Loucy (cell line): ENCODE measurements around the gene CD58.

Source experiments
- H2AFZ ChIP-seq: fragments of 200-600 bp; sonication (generic); 2 replicates; pipeline ENCODE4 v1.6.0; 2016; ENCODE audit warnings: antibody characterized with exemption, mild to moderate bottlenecking, low read length, moderate library complexity
- H3F3A ChIP-seq: fragments of 200-600 bp; 2 replicates; pipeline ENCODE4 v1.6.0; 2016; ENCODE audit warnings: antibody characterized with exemption, low read depth, mild to moderate bottlenecking
- H3K27me3 ChIP-seq: fragments of 200-600 bp; sonication (generic); 2 replicates; pipeline ENCODE4 v1.6.1; 2014; ENCODE audit warnings: low read length, mild to moderate bottlenecking; ENCODE audit not compliant: insufficient read depth, poor library complexity, severe bottlenecking
- H3K36me3 ChIP-seq: fragments of 200-600 bp; sonication (generic); 2 replicates; pipeline ENCODE4 v1.6.1; 2016; ENCODE audit warnings: low read length; ENCODE audit not compliant: insufficient read depth
- H3K4me1 ChIP-seq: fragments of 200-600 bp; sonication (generic); 2 replicates; pipeline ENCODE4 v1.5.1; 2014; ENCODE audit warnings: low read length, mild to moderate bottlenecking; ENCODE audit not compliant: insufficient read depth, poor library complexity, severe bottlenecking
- H3K4me2 ChIP-seq: fragments of 200-600 bp; sonication (generic); 2 replicates; pipeline ENCODE4 v1.6.0; 2014; ENCODE audit warnings: antibody characterized with exemption, low read length, low read depth, mild to moderate bottlenecking; ENCODE audit not compliant: poor library complexity, severe bottlenecking
- H3K4me3 ChIP-seq: fragments of 200-600 bp; sonication (generic); 2 replicates; pipeline ENCODE4 v1.5.1; 2014; ENCODE audit warnings: low read length, mild to moderate bottlenecking, mixed read lengths; ENCODE audit not compliant: poor library complexity, severe bottlenecking
- H3K79me2 ChIP-seq: fragments of 200-600 bp; sonication (generic); 2 replicates; pipeline ENCODE4 v1.6.1; 2014; ENCODE audit warnings: low read length; ENCODE audit not compliant: insufficient read depth
- H3K9ac ChIP-seq: fragments of 200-600 bp; sonication (generic); 2 replicates; pipeline ENCODE4 v1.6.0; 2014; ENCODE audit warnings: mild to moderate bottlenecking, low read depth, low read length, moderate library complexity; ENCODE audit not compliant: poor library complexity, severe bottlenecking
- H3K9me2 ChIP-seq: fragments of 200-600 bp; sonication (generic); replicated peaks from 2 replicates; pipeline ENCODE4 v1.6.1; 2016; ENCODE audit warnings: low read depth, low read length, mixed read lengths
- H3K9me3 ChIP-seq: fragments of 200-600 bp; sonication (generic); 2 replicates; pipeline ENCODE4 v1.6.1; 2014; ENCODE audit warnings: mild to moderate bottlenecking, antibody characterized with exemption, low read length, low read depth; ENCODE audit not compliant: insufficient read depth
- H4K20me1 ChIP-seq: fragments of 200-600 bp; sonication (generic); 2 replicates; pipeline ENCODE4 v1.6.0; 2014; ENCODE audit warnings: antibody characterized with exemption, low read length, mild to moderate bottlenecking; ENCODE audit not compliant: insufficient read depth, poor library complexity, severe bottlenecking
- EZH2phosphoT487 ChIP-seq: fragments of 200-600 bp; IDR thresholded peaks from 2 replicates; pipeline ENCODE4 v1.6.1; 2018; ENCODE audit warnings: antibody characterized with exemption, mild to moderate bottlenecking, moderate library complexity, borderline replicate concordance
- TF ChIP-seq, protein P1 (sequence below): fragments of 200-600 bp; sonication (generic); conservative IDR thresholded peaks from 2 replicates; pipeline ENCODE4 v1.5.1; 2014; ENCODE audit warnings: mild to moderate bottlenecking, antibody characterized with exemption, low read length

CD58 gene

DNA sequence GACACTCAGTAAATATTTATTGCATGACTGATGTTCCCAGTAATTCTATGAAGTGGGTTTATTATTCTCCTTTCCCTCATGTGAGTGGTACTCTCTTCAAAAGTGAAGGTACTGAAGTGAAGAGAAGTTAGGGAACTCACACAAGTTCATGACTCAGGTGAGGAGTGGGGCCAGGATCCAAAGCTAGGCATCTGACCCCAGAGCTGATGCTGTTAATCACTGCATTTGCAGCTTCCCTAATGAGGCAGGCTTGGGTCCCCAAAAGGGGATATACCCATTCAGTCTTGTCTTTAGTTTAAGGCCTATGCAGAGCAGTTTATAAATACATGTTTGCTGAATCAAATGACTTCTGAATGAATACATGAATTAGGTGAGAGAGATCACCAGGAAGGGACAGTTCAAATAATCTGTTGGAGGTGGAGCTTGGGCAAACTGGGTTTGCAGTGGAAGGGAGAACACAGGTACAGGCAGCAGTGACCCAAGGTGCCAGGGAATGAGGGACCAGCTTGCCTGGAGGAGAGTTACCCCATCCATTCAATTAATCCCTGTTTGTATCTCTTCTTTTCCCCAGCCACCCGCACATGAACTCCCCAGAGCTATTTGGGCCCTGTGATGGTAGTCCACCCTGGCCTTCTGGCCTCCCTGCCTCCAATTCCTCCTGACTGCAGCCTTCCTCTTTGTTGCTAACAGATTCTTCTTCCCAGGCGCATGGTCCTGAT is 2.0 kb downstream of the CD58 start:
- H3K4me1 ChIP-seq = peaks cover 65% of the 10 kb centered on the region
- peaks cover 4% of the 10 kb centered on the region; the same call in 1 of the 2 replicates for H3K9me3 ChIP-seq
- peak overlapping the region; percentile 99 for H3K4me2 ChIP-seq
- H3F3A ChIP-seq = no peaks in the 10 kb centered on the region
- H3K36me3 ChIP-seq = no peaks in the 10 kb centered on the region
- peaks cover 17% of the 10 kb centered on the region for H4K20me1 ChIP-seq
- H3K9ac ChIP-seq = peak overlapping the region; percentile 97
- no peaks in the 10 kb centered on the region for H3K27me3 ChIP-seq
- no peaks in the 10 kb centered on the region for H3K9me2 ChIP-seq
- TF ChIP-seq, protein P1, sequence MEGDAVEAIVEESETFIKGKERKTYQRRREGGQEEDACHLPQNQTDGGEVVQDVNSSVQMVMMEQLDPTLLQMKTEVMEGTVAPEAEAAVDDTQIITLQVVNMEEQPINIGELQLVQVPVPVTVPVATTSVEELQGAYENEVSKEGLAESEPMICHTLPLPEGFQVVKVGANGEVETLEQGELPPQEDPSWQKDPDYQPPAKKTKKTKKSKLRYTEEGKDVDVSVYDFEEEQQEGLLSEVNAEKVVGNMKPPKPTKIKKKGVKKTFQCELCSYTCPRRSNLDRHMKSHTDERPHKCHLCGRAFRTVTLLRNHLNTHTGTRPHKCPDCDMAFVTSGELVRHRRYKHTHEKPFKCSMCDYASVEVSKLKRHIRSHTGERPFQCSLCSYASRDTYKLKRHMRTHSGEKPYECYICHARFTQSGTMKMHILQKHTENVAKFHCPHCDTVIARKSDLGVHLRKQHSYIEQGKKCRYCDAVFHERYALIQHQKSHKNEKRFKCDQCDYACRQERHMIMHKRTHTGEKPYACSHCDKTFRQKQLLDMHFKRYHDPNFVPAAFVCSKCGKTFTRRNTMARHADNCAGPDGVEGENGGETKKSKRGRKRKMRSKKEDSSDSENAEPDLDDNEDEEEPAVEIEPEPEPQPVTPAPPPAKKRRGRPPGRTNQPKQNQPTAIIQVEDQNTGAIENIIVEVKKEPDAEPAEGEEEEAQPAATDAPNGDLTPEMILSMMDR = no peak
- no peak for TF ChIP-seq EZH2phosphoT487
- peak overlapping the region; percentile 90 for H3K4me3 ChIP-seq
- peaks cover 61% of the 10 kb centered on the region for H3K79me2 ChIP-seq
- no peak overlapping the region for H2AFZ ChIP-seq

DNA sequence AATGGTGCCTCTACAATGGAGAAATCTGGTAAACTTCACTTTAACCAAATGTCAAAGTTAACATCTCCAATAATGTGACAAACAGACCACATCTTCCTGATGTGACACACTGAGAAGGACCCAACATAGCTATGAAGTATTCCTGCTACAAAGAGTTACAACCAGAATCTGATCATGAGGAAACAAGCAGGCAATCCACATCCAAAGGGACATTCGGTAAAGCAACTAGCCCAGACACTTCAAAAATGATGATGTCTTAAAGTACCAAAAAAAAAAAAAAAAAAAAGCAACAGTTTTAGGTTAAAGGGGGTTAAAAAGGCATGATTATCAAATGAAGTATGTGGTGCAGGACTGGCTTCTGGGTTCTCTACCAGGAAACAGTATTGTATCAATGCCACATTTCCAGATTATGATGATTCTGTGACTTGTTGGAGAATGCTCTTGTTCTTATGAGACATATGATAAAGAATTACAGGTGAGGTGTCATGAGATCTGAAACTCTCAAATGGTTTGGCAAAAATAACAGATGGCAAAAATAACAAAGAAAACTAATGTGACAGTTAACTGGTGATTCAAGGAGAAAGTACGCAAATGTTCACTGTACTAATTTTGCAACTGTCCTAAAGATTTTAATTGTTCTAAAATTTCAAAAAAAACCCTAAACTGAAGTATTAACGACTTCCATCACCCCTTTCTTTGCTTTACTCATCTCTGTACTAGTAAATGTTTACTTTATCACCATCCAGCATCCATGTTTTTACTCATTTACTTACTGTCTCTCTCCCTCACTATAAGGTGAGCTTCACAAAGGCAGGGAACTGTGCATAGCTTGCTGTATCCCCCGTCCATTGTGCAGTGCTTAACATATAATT is 2.8 kb downstream of the CD58 start:
- peak overlapping the region; percentile 99 for H3K4me2 ChIP-seq
- H3K27me3 ChIP-seq = no peaks in the 10 kb centered on the region
- peak overlapping the region; percentile 97 for H3K9ac ChIP-seq
- no peaks in the 10 kb centered on the region for H3F3A ChIP-seq
- peaks cover 65% of the 10 kb centered on the region for H3K4me1 ChIP-seq
- no peaks in the 10 kb centered on the region for H3K9me2 ChIP-seq
- peaks cover 69% of the 10 kb centered on the region for H3K79me2 ChIP-seq
- no peak overlapping the region for H2AFZ ChIP-seq
- no peaks in the 10 kb centered on the region for H3K36me3 ChIP-seq
- peaks cover 11% of the 10 kb centered on the region; the same call in 1 of the 2 replicates for H3K9me3 ChIP-seq
- H4K20me1 ChIP-seq = peaks cover 17% of the 10 kb centered on the region
- H3K4me3 ChIP-seq = peak overlapping the region; percentile 90
- TF ChIP-seq, protein P1 = no peak
- no peak for TF ChIP-seq EZH2phosphoT487

DNA sequence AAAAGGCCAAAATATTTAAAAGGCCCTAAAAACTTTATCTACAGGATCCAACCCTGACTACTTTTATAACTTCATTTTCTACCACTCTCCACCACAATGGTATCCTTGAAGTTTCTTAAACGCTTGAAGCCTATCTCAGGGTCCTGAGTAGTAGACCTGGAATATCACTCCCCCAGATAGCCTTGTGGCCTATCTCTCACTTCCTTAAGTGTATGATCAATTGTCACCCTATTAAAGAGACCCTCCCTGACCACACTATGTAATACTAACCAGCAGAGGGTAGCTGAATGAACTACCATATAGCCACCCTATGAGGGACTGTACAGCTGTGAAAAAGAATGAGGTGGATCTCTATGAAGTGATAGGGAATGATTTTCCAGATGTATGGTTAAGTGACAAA is 5.6 kb downstream of the CD58 start:
- TF ChIP-seq EZH2phosphoT487 = no peak
- TF ChIP-seq, protein P1 = no peak
- Histone ChIP-seq H3K9me2 (no peaks in the 10 kb centered on the region), H2AFZ (no peak overlapping the region), H3K79me2 (peaks cover 95% of the 10 kb centered on the region), H3F3A (no peaks in the 10 kb centered on the region), H3K36me3 (no peaks in the 10 kb centered on the region), H3K4me3 (no peak overlapping the region), H4K20me1 (peaks cover 28% of the 10 kb centered on the region), H3K4me2 (peak overlapping the region; percentile 25), H3K27me3 (no peaks in the 10 kb centered on the region), H3K9ac (no peak overlapping the region), H3K9me3 (peaks cover 14% of the 10 kb centered on the region; the same call in 1 of the 2 replicates), H3K4me1 (peaks cover 67% of the 10 kb centered on the region)
